ENCODE data around the gene ITGB4. TPM values are rescaled to one million over a fixed set of nuclear protein-coding genes. Genes with fewer than 3 reads are reported as not detected.

The ITGB4 gene
- total RNA-seq, 1 experiment from 2014 or later = 5.3 TPM

DNA sequence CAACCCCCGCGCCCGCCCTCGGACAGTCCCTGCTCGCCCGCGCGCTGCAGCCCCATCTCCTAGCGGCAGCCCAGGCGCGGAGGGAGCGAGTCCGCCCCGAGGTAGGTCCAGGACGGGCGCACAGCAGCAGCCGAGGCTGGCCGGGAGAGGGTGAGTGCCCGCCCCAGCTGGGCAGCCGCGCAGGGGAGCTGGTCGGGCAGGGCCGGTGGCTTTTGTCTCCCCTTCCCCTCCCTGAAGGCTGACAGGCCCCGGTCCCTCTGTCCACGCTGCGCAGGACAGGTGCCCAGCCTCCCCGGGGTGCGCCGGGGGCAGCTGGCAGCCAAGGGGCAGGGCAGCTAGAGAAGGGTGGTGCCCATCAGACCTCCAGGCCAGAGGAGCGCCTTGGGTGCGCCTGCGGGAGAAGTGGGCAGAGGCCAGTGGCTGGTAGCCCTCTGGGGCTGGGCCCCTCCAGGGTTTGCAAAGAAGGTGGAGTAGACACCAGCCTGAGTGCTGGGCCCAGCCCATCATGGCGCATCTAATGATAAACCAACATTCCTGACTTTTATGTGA is 278 bp downstream of the ITGB4 start:
- Histone ChIP-seq H3K14ac (ENCODE audit: insufficient read depth, low read length) (no peak overlapping the region; the same call in 1 of the 2 replicates), H2BK20ac (ENCODE audit: low read depth, low read length, poor library complexity, severe bottlenecking) (no peak overlapping the region), H3K79me2 (ENCODE audit: insufficient read depth, low read length) (no peaks in the 10 kb centered on the region), H3K27me3 (ENCODE audit: insufficient read depth, low read length) (peaks cover 4% of the 10 kb centered on the region; the same call in 1 of the 2 replicates), H3K18ac (ENCODE audit: insufficient read length, low read depth, low read length) (no peak overlapping the region), H3K79me1 (ENCODE audit: insufficient read depth, low read depth, low read length, poor library complexity, severe bottlenecking) (no peaks in the 10 kb centered on the region), H4K20me1 (ENCODE audit: control insufficient read depth, insufficient read depth, insufficient read length) (no peaks in the 10 kb centered on the region), H3K27ac (ENCODE audit: insufficient read length, low read depth, low read length) (no peak overlapping the region), H3K23me2 (ENCODE audit: insufficient read length, low read depth, low read length, poor library complexity, severe bottlenecking) (peaks cover 11% of the 10 kb centered on the region), H2BK15ac (ENCODE audit: low read depth, low read length) (no peak overlapping the region), H3K4me2 (ENCODE audit: insufficient read depth, insufficient read length, low read length) (peak overlapping the region; percentile 54), H3K4me1 (ENCODE audit: insufficient read depth, low read length) (no peaks in the 10 kb centered on the region; the same call in 1 of the 2 replicates), H3T11ph (ENCODE audit: low read length) (no peak overlapping the region), H3K9ac (ENCODE audit: extremely low read depth, insufficient read length, low read length) (no peak overlapping the region), H2BK120ac (ENCODE audit: low read depth, low read length, poor library complexity, severe bottlenecking) (no peak overlapping the region), H2AFZ (ENCODE audit: low read length) (no peak overlapping the region), H4K8ac (replicated peaks; ENCODE audit: insufficient read length, low read depth, low read length) (no peak overlapping the region), H2BK12ac (ENCODE audit: insufficient read length, low read depth, low read length) (no peak overlapping the region), H3K9me3 (ENCODE audit: control insufficient read depth, low read depth, low read length) (no peaks in the 10 kb centered on the region), H2BK5ac (ENCODE audit: insufficient read length, low read length) (no peak overlapping the region), H2AK5ac (ENCODE audit: insufficient read length, low read length) (no peak overlapping the region), H3K56ac (ENCODE audit: insufficient read length, low read depth, low read length) (no peak overlapping the region), H3K23ac (ENCODE audit: insufficient read length, low read depth, low read length) (no peak overlapping the region), H4K5ac (ENCODE audit: insufficient read length, low read depth, low read length) (no peak overlapping the region), H3K4ac (ENCODE audit: low read depth, low read length) (no peak overlapping the region), H4K91ac (ENCODE audit: insufficient read length, low read depth, low read length) (no peak overlapping the region)
- peaks cover 37% of the 10 kb centered on the region for H3K27me3 Mint-ChIP-seq (ENCODE audit: low read depth)
- no peaks in the 10 kb centered on the region for H3K9me3 Mint-ChIP-seq
- peaks cover 4 to 6% of the 10 kb centered on the region in 2 experiments for H3K4me1 Mint-ChIP-seq
- H3K27ac Mint-ChIP-seq = no peak overlapping the region
- no peaks in the 10 kb centered on the region; a peak in 1 of 7 replicates for H3K36me3 Mint-ChIP-seq (ENCODE audit: insufficient read depth in 1 of 3, low read depth in 3 of 3)
- no peak for DNase-seq
- peak overlapping the region; percentile 43 to 68; a peak in 4 of 5 replicates for H3K4me3 Mint-ChIP-seq
- no peak for TF ChIP-seq CTCF (conservative IDR thresholded peaks at IDR 0.05)
- WGBS (ENCODE audit: extremely low coverage, insufficient read length, low lambda C conversion rate) = no CpG with 5 or more reads among the region's 33 CpGs
